Measurements from ENCODE around the gene PPP1R12C. TPM values are rescaled to one million over a fixed set of nuclear protein-coding genes. Genes with fewer than 3 reads are reported as not detected.

Gene PPP1R12C
- total RNA-seq, 2 experiments from 2014 or later, result 55.4 to 55.8 TPM

DNA sequence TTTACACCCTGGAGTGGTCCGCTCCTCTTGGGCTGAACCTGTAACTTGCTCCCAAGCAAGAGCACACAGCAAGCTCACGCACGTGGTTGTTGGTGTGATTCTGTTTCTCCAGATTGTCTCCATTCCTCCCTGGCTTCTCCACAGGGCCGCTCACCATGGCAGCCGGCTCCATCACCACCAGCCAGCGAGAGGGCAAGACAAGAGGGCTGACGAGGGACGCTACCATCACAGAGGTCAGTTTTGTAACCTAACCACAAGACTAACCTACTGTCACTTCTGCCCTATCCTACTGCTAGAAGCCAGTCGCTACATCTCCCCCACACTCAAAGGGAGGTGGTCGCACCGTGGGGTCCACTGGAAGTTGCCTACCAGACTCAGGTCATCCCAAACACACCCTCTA, 74.7 kb downstream of the PPP1R12C start:
- CTCF ChIA-PET, result no interaction called here
- ATAC-seq (no peak), DNase-seq (no peak)
- peak overlapping the region; percentile 60 for H3K4me3 Mint-ChIP-seq
- H3K36me3 Mint-ChIP-seq (ENCODE audit: low read depth), result peaks cover 45% of the 10 kb centered on the region
- POLR2A ChIA-PET, result no interaction called here
- H3K27ac Mint-ChIP-seq, result peak overlapping the region; percentile 88
- intact Hi-C loops (cut with micrococcal nuclease), result no loop called here
- peaks cover 30% of the 10 kb centered on the region for H3K4me1 Mint-ChIP-seq (ENCODE audit: low read depth)
- no peaks in the 10 kb centered on the region for H3K27me3 Mint-ChIP-seq
- H3K9me3 Mint-ChIP-seq, result peaks cover 2% of the 10 kb centered on the region
- TF ChIP-seq, protein P1, sequence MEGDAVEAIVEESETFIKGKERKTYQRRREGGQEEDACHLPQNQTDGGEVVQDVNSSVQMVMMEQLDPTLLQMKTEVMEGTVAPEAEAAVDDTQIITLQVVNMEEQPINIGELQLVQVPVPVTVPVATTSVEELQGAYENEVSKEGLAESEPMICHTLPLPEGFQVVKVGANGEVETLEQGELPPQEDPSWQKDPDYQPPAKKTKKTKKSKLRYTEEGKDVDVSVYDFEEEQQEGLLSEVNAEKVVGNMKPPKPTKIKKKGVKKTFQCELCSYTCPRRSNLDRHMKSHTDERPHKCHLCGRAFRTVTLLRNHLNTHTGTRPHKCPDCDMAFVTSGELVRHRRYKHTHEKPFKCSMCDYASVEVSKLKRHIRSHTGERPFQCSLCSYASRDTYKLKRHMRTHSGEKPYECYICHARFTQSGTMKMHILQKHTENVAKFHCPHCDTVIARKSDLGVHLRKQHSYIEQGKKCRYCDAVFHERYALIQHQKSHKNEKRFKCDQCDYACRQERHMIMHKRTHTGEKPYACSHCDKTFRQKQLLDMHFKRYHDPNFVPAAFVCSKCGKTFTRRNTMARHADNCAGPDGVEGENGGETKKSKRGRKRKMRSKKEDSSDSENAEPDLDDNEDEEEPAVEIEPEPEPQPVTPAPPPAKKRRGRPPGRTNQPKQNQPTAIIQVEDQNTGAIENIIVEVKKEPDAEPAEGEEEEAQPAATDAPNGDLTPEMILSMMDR (IDR thresholded peaks at IDR 0.05), result no peak

- intact Hi-C loops (cut with micrococcal nuclease), result no loop called here
- Mint-ChIP-seq H3K27me3 (no peaks in the 10 kb centered on the region), H3K36me3 (ENCODE audit: low read depth) (peaks cover 45% of the 10 kb centered on the region), H3K4me1 (ENCODE audit: low read depth) (peaks cover 30% of the 10 kb centered on the region), H3K27ac (peak overlapping the region; percentile 88), H3K4me3 (peak overlapping the region; percentile 60), H3K9me3 (peaks cover 2% of the 10 kb centered on the region)
- CTCF ChIA-PET, result no interaction called here
- TF ChIP-seq, protein P1 (IDR thresholded peaks at IDR 0.05), result no peak
- no peak for DNase-seq
- POLR2A ChIA-PET, result no interaction called here
- ATAC-seq, result peak; percentile 40
These were observed 75.1 kb downstream of the PPP1R12C start for GRCh38 chr19:55042344-55042678.

DNA sequence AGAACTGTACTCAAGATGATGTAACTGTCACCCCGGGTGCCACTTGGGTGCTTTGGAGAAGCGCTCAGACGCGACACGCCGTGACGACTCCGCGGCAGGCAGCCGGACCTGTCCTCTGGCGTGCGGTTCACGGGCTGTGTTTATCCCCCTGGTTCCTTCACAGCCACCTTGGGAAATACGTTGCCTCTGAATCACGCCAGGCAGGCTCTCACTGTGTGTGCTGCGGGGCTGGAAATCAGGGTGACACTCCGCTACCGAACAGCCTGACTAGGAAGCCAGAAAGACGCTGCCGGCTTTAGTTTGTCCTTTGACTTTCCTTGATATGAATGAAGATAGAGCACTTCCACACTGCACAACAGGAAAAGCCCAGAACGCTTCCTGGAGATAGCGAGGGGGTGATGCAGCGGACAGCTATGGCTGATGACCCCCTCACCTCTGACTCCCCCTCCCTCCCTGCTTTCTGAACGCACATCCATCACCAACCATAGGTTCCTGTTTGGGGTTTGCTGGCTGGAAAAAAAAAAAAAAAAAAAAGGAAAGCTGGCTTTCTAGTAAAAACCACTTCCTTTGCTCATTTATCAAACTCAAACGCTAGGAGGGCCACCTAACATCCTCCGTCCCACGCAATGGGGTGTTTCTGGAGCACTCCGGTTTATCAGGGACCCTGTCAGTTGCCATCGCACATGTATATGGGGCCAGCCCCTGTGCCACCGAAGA, 75.7 kb downstream of the PPP1R12C start:
- peak overlapping the region; percentile 88 for H3K27ac Mint-ChIP-seq

DNA sequence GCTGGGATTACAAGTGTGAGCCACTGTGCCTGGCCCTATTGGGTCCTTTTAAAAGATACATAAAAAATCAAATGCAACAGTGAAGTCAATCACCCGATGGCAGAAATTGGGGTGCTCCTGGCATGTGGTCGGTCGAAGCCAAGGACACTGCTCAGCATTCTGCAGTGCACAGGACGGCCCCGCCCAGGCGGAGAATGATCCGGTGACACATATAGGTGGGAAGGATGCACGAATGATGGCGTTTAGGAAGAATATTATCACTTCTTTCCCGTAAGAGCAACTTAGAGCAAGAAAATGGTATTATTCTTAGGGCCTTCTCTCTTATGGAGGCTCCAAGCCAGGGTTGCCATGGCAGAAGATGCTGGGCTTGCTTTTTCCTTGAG, 76.2 kb downstream of the PPP1R12C start:
- Mint-ChIP-seq H3K27ac (peak overlapping the region; percentile 88), H3K4me3 (peak overlapping the region; percentile 60), H3K27me3 (no peaks in the 10 kb centered on the region), H3K9me3 (peaks cover 2% of the 10 kb centered on the region), H3K36me3 (ENCODE audit: low read depth) (peaks cover 41% of the 10 kb centered on the region), H3K4me1 (ENCODE audit: low read depth) (peaks cover 30% of the 10 kb centered on the region)
- no peak for DNase-seq
- TF ChIP-seq, protein P1 (IDR thresholded peaks at IDR 0.05), result no peak
- ChIA-PET POLR2A (no interaction called here), CTCF (no interaction called here)
- no peak for ATAC-seq
- intact Hi-C loops (cut with micrococcal nuclease), result no loop called here

More for the DNA sequence above, 75.7 kb downstream of the PPP1R12C start:
- ATAC-seq, result peak; percentile 92
- peak; percentile 87 for DNase-seq
- H3K9me3 Mint-ChIP-seq, result peaks cover 2% of the 10 kb centered on the region
- intact Hi-C loops (cut with micrococcal nuclease), result no loop called here
- ChIA-PET POLR2A (no interaction called here), CTCF (no interaction called here)
- TF ChIP-seq, protein P1 (IDR thresholded peaks at IDR 0.05), result no peak
- peak overlapping the region; percentile 60 for H3K4me3 Mint-ChIP-seq
- H3K4me1 Mint-ChIP-seq (ENCODE audit: low read depth), result peaks cover 30% of the 10 kb centered on the region
- no peaks in the 10 kb centered on the region for H3K27me3 Mint-ChIP-seq
- H3K36me3 Mint-ChIP-seq (ENCODE audit: low read depth), result peaks cover 45% of the 10 kb centered on the region

Small RNA genes lying within 50 kb of the gene (microRNA-seq; reads per million reads assigned to microRNA genes)
- gene MIR7975 (ENCODE audit: borderline microRNAs expressed, borderline replicate concordance), result not detected

Other genes starting within 250 kb of the PPP1R12C start
- not detected for gene FCAR, start 243.4 kb downstream of the PPP1R12C start, total RNA-seq
- under 1 TPM; 0.58 to 0.68 TPM for gene NCR1, start 211.5 kb downstream of the PPP1R12C start, total RNA-seq
- gene NLRP7, start 170.1 kb downstream of the PPP1R12C start, total RNA-seq, result not detected
- 10 to 100 TPM in 1 of 2 experiments, 1 to 10 TPM in 1; 9.5 to 11.7 TPM for gene NLRP2, start 151.3 kb downstream of the PPP1R12C start, total RNA-seq
- under 1 TPM; 0.14 to 0.27 TPM for gene GP6, start 79.4 kb downstream of the PPP1R12C start, total RNA-seq
- gene RDH13, start 54.5 kb downstream of the PPP1R12C start, total RNA-seq, result 10 to 100 TPM; 17.3 to 18.2 TPM
- gene EPS8L1, start 41.8 kb downstream of the PPP1R12C start, total RNA-seq, result 1 to 10 TPM; 2.8 to 3.2 TPM
- gene TNNT1, start 31.6 kb upstream of the PPP1R12C start, total RNA-seq, result not detected
- gene TNNI3, start 40.1 kb upstream of the PPP1R12C start, total RNA-seq, result not detected
- not detected for gene DNAAF3, start 49.0 kb upstream of the PPP1R12C start, total RNA-seq
- not detected for gene SYT5, start 62.7 kb upstream of the PPP1R12C start, total RNA-seq
- not detected for gene PTPRH, start 91.9 kb upstream of the PPP1R12C start, total RNA-seq
- gene TMEM86B, start 111.1 kb upstream of the PPP1R12C start, total RNA-seq, result 1 to 10 TPM; 5.8 to 6.2 TPM
- gene PPP6R1, start 141.4 kb upstream of the PPP1R12C start, total RNA-seq, result 100 to 1,000 TPM; 197 to 207 TPM
- 10 to 100 TPM; 46.4 to 47.1 TPM for gene HSPBP1, start 162.5 kb upstream of the PPP1R12C start, total RNA-seq
- gene BRSK1, start 166.4 kb upstream of the PPP1R12C start, total RNA-seq, result 1 to 10 TPM; 5.1 to 5.8 TPM
- gene TMEM150B, start 207.7 kb upstream of the PPP1R12C start, total RNA-seq, result not detected
- 10 to 100 TPM; 32.6 to 33.1 TPM for gene KMT5C, start 222.2 kb upstream of the PPP1R12C start, total RNA-seq
- gene COX6B2, start 237.1 kb upstream of the PPP1R12C start, total RNA-seq, result not detected
- gene GARIN5B, start 245.6 kb upstream of the PPP1R12C start, total RNA-seq, result not detected